Jurkat, Clone E6-1 (cell line): ENCODE results near the gene DNAH14.
"Not testable (repeated sequence)": the region's sequence is repeated elsewhere in the genome, so short reads cannot be mapped to it uniquely, and the experiment has no call there.

Experiments
- DNase-seq: peaks from one replicate; pipeline ENCODE4 v3.0.0-alpha.2; 2011; ENCODE audit warnings: low read depth, low spot score
- H3K4me3 ChIP-seq: 2 replicates; pipeline ENCODE4 v1.5.1; 2011; ENCODE audit warnings: mild to moderate bottlenecking, low read length, control low read depth, moderate library complexity

The DNAH14 gene

GRCh38 chr1:225113265-225113664 lies 183.8 kb downstream of the DNAH14 start:
- no peak for DNase-seq

DNA sequence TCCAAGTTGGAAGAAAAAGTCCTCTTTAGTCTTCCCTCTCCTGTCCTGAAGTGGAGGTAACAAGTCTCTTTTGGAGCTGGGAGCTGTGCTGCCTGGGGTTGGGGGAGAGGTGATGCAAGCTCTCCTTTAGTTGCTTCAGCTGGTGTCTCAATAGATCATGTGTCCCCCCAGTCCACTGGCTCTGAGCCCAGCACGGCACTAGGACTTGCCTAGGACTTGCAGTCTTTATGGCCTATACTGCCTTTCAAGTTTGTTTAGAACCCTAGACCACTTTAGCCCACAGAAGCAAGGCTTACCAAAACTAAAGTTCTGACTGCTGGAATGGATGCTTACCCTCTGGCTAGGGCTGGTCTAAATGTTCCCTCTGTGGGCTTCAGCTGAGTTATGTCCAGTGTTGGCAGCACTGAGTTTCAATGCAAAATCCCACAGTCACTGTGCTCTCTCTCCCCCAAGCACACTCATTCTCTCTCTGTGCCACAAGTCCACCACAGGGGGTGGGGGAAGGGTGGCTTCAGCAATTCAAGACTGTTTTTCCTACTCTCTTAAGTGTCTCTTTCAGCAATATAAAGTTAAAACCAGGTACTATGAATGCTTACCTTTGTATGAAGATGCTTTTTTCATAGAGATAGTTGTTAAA lies 185.0 kb downstream of the DNAH14 start:
- no peak for DNase-seq
- H3K4me3 ChIP-seq: no peak overlapping the region

More at GRCh38 chr1:225113265-225113664, 183.8 kb downstream of the DNAH14 start:
- no peak overlapping the region for H3K4me3 ChIP-seq

- no peak for DNase-seq
- H3K4me3 ChIP-seq: no peak overlapping the region
Observed at GRCh38 chr1:225119307-225119706, 189.8 kb downstream of the DNAH14 start.

- no peak for DNase-seq
Observed at GRCh38 chr1:225121095-225121494, 191.6 kb downstream of the DNAH14 start.

GRCh38 chr1:225131869-225132268 lies 202.4 kb downstream of the DNAH14 start:
- no peak for DNase-seq
- H3K4me3 ChIP-seq: no peak overlapping the region

More at GRCh38 chr1:225121095-225121494, 191.6 kb downstream of the DNAH14 start:
- H3K4me3 ChIP-seq: no peak overlapping the region

DNA sequence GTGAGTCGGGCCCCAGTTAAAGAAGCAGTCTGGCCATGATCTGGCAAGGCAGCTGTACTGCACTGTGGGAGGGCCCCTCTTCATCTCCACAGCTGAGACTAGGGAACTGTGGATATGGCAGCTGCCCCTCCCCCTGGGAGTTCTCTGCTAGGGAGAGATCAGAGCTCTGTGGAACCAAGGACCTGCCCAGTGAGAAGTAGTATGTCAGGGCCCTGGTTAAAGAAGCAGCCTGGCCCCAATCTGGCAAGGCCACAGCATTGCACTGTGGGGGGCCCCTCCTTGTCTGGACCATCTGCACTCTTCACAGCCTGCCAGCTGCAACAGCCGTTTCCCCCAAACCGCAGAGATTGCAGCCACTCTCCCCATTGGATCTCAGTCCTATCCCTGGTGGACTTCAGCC lies 208.5 kb downstream of the DNAH14 start:
- no peak overlapping the region for H3K4me3 ChIP-seq
- DNase-seq: no peak

DNA sequence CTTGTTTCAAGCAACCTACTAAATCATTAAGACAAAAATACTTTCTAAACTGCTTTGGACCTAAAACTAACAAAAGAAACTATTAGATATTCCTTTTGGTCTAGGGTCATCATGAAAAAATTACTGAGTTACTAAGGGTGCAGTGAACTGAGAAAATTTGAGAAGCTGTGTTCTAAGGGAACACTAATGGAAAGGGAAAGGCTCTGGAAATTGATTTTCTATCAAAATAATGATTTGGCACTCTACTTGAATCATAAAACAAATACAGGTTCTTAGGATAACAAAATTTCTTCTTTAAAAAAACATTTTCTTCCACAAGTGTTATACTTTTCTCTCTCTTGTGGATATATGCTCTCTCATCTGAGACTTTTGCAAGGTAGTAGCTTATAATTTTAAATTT lies 213.5 kb downstream of the DNAH14 start:
- DNase-seq: no peak
- H3K4me3 ChIP-seq: no peak overlapping the region

- no peak for DNase-seq
Observed at GRCh38 chr1:225146478-225146877, 217.0 kb downstream of the DNAH14 start.

GRCh38 chr1:225147791-225148190 lies 218.3 kb downstream of the DNAH14 start:
- not testable (repeated sequence) for DNase-seq, H3K4me3 ChIP-seq

More at GRCh38 chr1:225146478-225146877, 217.0 kb downstream of the DNAH14 start:
- H3K4me3 ChIP-seq: no peak overlapping the region

DNA sequence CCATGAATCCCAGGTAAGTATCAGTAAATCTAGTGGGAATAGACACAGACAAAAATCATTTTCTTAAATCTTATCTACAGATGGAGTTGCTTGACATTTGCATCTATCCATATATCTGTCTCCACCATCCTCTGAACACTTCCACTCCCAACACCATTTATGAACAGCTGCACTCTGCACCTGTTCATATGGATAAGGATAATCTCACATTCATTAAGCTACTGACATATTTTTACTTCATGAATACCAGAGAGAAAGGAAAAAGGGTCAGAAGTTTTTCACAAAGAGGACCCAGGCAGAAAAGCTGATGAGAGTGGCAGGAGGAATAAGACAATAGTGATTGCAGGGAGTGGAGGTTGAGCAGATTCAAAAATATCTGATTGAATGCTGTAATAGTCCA lies 222.6 kb downstream of the DNAH14 start:
- no peak overlapping the region for H3K4me3 ChIP-seq
- DNase-seq: no peak

DNA sequence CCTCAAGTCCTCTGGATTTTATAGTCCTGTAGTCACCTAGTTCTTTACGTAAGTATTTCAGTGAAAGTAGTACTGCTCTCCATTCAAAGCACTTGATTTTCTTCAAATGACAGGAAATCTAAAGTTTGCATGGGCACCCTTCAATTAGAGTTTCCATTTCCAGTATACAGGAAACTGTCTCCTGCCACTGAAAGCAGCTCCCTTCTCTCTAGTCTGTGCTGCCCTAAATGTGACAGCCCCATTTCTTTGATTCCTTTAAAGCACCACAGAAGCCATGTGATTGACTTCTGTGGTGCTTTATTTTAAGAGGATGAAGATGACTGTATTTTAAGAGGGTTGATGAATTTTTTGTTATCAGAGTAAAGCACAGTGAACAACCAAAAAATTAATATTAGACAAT lies 226.1 kb downstream of the DNAH14 start:
- peak; percentile 30 for DNase-seq
- no peak overlapping the region for H3K4me3 ChIP-seq

GRCh38 chr1:225156254-225156653 lies 226.8 kb downstream of the DNAH14 start:
- H3K4me3 ChIP-seq: no peak overlapping the region
- DNase-seq: peak; percentile 67

DNA sequence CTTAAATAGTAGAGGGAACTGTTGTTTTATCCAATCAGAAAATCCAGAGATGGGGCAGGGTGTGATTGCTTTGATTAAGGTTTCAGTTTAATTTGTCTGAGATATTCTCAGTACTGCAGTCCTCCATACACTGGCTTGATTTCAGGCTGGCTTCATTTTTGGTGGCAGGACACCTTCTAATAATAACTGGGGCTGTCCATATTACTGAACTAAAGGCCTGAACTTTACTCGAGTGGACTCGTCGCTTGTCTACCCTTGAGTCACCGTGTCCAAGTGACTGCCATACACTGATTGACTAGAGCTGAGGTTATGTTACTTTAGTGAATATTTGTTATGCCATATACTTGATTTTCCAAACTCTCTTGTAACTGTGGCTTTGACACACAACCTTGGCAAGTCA lies 228.8 kb downstream of the DNAH14 start:
- no peak for DNase-seq
- no peak overlapping the region for H3K4me3 ChIP-seq

DNA sequence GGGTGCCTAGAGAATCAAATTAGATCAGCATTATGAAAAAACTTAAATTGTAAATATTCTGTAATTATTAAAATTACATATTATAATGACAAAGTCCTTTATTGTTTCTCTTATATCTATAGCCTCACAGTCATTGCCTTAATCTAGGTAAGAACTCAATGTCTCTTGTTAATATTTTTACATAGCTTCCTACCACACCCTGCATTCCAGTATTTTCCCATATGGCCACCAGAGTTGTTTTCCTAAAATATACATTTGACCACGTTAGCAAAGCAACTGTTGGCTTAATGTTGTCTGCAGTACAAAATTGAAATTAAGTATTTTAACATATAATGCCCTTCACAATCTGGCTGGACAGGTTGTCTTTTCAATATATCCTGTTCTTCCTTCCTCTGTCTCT lies 230.3 kb downstream of the DNAH14 start:
- H3K4me3 ChIP-seq: no peak overlapping the region
- DNase-seq: no peak

GRCh38 chr1:225177409-225177808 lies 247.9 kb downstream of the DNAH14 start:
- H3K4me3 ChIP-seq, DNase-seq: not testable (repeated sequence)

DNA sequence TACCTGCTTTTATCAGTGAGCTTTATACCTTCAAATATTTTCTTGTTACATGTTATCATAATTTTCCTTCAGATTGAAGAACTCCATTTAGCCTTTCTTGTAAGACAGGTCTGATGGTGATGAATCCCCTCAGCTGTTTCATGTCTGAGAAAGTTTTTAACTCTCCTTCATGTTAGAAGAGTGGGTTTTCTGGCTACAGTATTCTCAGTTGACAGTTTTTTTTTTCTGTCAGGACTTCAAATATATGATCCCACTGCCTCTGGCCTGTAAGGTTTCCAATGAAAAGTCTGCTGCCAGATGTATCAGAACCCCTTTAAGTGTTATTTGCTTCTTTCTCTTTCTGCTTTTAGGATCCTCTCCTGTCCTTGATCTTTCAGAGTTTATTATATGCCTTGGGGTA lies 250.2 kb downstream of the DNAH14 start:
- H3K4me3 ChIP-seq: no peak overlapping the region
- no peak for DNase-seq

GRCh38 chr1:225182716-225183115 lies 253.2 kb downstream of the DNAH14 start:
- no peak overlapping the region for H3K4me3 ChIP-seq
- DNase-seq: no peak

DNA sequence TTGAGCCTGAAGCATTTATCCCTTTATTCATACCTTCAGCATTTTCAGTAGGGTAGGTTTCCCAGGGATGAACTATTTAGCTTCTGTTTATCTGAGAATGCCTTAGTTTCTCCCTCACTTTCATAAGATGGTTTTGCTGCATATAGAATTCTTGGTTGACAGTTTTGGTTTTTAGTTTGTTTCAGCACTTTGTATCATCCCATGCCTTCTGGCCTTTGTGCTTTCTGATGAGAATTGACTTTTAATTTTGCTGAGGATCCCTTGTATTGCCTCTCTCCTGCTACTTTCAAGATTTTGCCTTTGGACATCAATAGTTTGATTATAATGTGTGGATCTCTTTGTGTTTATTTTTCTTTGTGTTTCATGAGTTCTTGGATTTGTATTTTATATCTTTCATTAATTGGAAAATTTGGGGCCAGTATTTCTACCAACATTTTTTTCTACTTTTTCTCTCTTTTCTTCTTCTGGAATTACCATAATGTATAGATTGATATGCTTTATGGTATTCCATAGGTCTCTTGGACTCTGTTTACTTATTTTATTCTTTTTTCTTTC lies 261.8 kb downstream of the DNAH14 start:
- no peak for DNase-seq
- no peak overlapping the region for H3K4me3 ChIP-seq

DNA sequence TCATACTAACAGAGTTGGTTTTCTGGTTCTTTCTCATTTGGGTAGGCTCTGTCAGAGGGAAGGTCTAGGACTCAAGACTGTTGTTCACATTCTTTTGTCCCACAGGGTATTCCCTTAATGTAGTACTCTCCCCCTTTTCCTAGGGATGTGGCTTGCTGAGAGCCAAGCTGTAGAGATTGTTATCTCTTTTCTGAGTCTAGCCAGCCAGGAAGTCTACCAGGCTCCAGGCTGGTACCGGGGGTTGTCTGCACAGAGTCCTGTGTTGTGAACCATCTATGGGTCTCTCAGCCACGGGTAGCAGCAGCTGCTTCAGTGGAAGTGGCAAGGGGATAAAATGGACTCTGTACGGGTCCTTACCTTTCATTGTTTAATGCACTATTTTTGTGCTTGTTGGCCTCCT lies 272.0 kb downstream of the DNAH14 start:
- no peak overlapping the region for H3K4me3 ChIP-seq
- no peak for DNase-seq

- no peak for DNase-seq
Observed at GRCh38 chr1:225207791-225208190, 278.3 kb downstream of the DNAH14 start.

DNA sequence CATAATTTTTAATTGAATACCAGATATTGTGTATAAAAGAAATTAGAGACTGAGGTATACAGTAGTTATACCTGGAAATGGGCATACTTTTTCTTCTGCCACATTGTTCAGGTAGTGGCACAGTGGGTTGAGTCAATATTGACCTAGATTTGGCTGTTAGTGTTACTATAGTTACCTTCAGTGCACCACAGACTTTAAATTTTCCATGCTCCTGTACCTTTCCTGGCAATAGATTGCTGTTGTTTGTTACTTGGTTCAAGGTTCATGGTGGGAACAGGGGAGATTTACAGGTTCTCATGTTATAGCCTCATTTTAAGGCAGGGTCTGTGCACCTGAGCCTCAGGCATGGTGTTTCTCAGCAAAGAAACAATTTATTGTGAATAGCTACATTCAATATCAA lies 279.7 kb downstream of the DNAH14 start:
- DNase-seq: no peak
- no peak overlapping the region for H3K4me3 ChIP-seq

More at GRCh38 chr1:225207791-225208190, 278.3 kb downstream of the DNAH14 start:
- no peak overlapping the region for H3K4me3 ChIP-seq
